Measurements from ENCODE around the gene SPATA21. TPM values are rescaled to one million over a fixed set of nuclear protein-coding genes. Genes with fewer than 3 reads are reported as not detected.

Gene SPATA21
- total RNA-seq, 1 donor from 2014 or later, result not detected

GRCh38 chr1:16451841-16452528 is 14.8 kb upstream of the SPATA21 start:
- peaks cover 60% of the 10 kb centered on the region for H3K36me3 Mint-ChIP-seq (ENCODE audit: low read depth, unreplicated experiment)
- H3K4me1 Mint-ChIP-seq (ENCODE audit: unreplicated experiment), result peaks cover 8% of the 10 kb centered on the region
- no peak for DNase-seq (ENCODE audit: low spot score)
- peak overlapping the region; percentile 35 for H3K4me3 Mint-ChIP-seq (ENCODE audit: unreplicated experiment)
- H3K9me3 Mint-ChIP-seq (ENCODE audit: unreplicated experiment), result no peaks in the 10 kb centered on the region
- H3K27ac Mint-ChIP-seq (ENCODE audit: unreplicated experiment), result no peak overlapping the region
- TF ChIP-seq CTCF (IDR thresholded peaks at IDR 0.05; ENCODE audit: unreplicated experiment), result no peak
- no peaks in the 10 kb centered on the region for H3K27me3 Mint-ChIP-seq (ENCODE audit: unreplicated experiment)

- peaks cover 55% of the 10 kb centered on the region for H3K36me3 Mint-ChIP-seq (ENCODE audit: low read depth, unreplicated experiment)
- H3K4me3 Mint-ChIP-seq (ENCODE audit: unreplicated experiment), result peak overlapping the region; percentile 35
- H3K9me3 Mint-ChIP-seq (ENCODE audit: unreplicated experiment), result no peaks in the 10 kb centered on the region
Observed at GRCh38 chr1:16450863-16451481, 13.7 kb upstream of the SPATA21 start.

GRCh38 chr1:16449666-16450065 is 12.4 kb upstream of the SPATA21 start:
- H3K27ac Mint-ChIP-seq (ENCODE audit: unreplicated experiment), result no peak overlapping the region
- H3K4me1 Mint-ChIP-seq (ENCODE audit: unreplicated experiment), result peaks cover 4% of the 10 kb centered on the region
- no peak for TF ChIP-seq CTCF (IDR thresholded peaks at IDR 0.05; ENCODE audit: unreplicated experiment)
- no peak overlapping the region for H3K4me3 Mint-ChIP-seq (ENCODE audit: unreplicated experiment)
- no peaks in the 10 kb centered on the region for H3K9me3 Mint-ChIP-seq (ENCODE audit: unreplicated experiment)
- no peaks in the 10 kb centered on the region for H3K27me3 Mint-ChIP-seq (ENCODE audit: unreplicated experiment)
- no peak for DNase-seq (ENCODE audit: low spot score)
- H3K36me3 Mint-ChIP-seq (ENCODE audit: low read depth, unreplicated experiment), result peaks cover 45% of the 10 kb centered on the region

More at GRCh38 chr1:16450863-16451481, 13.7 kb upstream of the SPATA21 start:
- Mint-ChIP-seq H3K27me3 (ENCODE audit: unreplicated experiment) (no peaks in the 10 kb centered on the region), H3K27ac (ENCODE audit: unreplicated experiment) (no peak overlapping the region), H3K4me1 (ENCODE audit: unreplicated experiment) (peaks cover 4% of the 10 kb centered on the region)
- DNase-seq (ENCODE audit: low spot score), result no peak
- no peak for TF ChIP-seq CTCF (IDR thresholded peaks at IDR 0.05; ENCODE audit: unreplicated experiment)

GRCh38 chr1:16449065-16449464 is 11.8 kb upstream of the SPATA21 start:
- H3K36me3 Mint-ChIP-seq (ENCODE audit: low read depth, unreplicated experiment), result peaks cover 49% of the 10 kb centered on the region
- no peak for TF ChIP-seq CTCF (IDR thresholded peaks at IDR 0.05; ENCODE audit: unreplicated experiment)
- H3K9me3 Mint-ChIP-seq (ENCODE audit: unreplicated experiment), result no peaks in the 10 kb centered on the region
- H3K27ac Mint-ChIP-seq (ENCODE audit: unreplicated experiment), result no peak overlapping the region
- H3K27me3 Mint-ChIP-seq (ENCODE audit: unreplicated experiment), result no peaks in the 10 kb centered on the region
- DNase-seq (ENCODE audit: low spot score), result no peak
- H3K4me3 Mint-ChIP-seq (ENCODE audit: unreplicated experiment), result peak overlapping the region; percentile 5
- peaks cover 10% of the 10 kb centered on the region for H3K4me1 Mint-ChIP-seq (ENCODE audit: unreplicated experiment)

GRCh38 chr1:16447641-16448040 is 10.4 kb upstream of the SPATA21 start:
- H3K4me3 Mint-ChIP-seq (ENCODE audit: unreplicated experiment), result peak overlapping the region; percentile 60
- no peak for TF ChIP-seq CTCF (IDR thresholded peaks at IDR 0.05; ENCODE audit: unreplicated experiment)
- H3K27me3 Mint-ChIP-seq (ENCODE audit: unreplicated experiment), result no peaks in the 10 kb centered on the region
- H3K4me1 Mint-ChIP-seq (ENCODE audit: unreplicated experiment), result peaks cover 24% of the 10 kb centered on the region
- H3K27ac Mint-ChIP-seq (ENCODE audit: unreplicated experiment), result no peak overlapping the region
- H3K36me3 Mint-ChIP-seq (ENCODE audit: low read depth, unreplicated experiment), result peaks cover 57% of the 10 kb centered on the region
- no peaks in the 10 kb centered on the region for H3K9me3 Mint-ChIP-seq (ENCODE audit: unreplicated experiment)
- DNase-seq (ENCODE audit: low spot score), result no peak

Data from endothelial cell (in vitro differentiated cells).